AG09309 (cell line): ENCODE measurements around the gene GHRH.

Experiments used
- DNase-seq: peaks from one replicate; pipeline ENCODE4 v3.0.0-alpha.2; 2010; ENCODE audit warnings: low read depth
- H3K4me3 ChIP-seq: 2 replicates; pipeline ENCODE4 v1.5.1; 2011; ENCODE audit warnings: mild to moderate bottlenecking, low read depth, low read length, moderate library complexity; ENCODE audit not compliant: control insufficient read depth
- CTCF ChIP-seq: IDR thresholded peaks from 2 replicates; pipeline ENCODE4 v1.5.1; 2011; ENCODE audit warnings: mild to moderate bottlenecking, low read depth, low read length, inconsistent platforms; ENCODE audit not compliant: insufficient read depth, control insufficient read depth; ENCODE audit errors: missing control alignments

GHRH gene

GRCh38 chr20:37283530-37284195, 22.0 kb upstream of the GHRH start:
- no peak for DNase-seq
- H3K4me3 ChIP-seq, result no peak overlapping the region
- no peak for TF ChIP-seq CTCF

DNA sequence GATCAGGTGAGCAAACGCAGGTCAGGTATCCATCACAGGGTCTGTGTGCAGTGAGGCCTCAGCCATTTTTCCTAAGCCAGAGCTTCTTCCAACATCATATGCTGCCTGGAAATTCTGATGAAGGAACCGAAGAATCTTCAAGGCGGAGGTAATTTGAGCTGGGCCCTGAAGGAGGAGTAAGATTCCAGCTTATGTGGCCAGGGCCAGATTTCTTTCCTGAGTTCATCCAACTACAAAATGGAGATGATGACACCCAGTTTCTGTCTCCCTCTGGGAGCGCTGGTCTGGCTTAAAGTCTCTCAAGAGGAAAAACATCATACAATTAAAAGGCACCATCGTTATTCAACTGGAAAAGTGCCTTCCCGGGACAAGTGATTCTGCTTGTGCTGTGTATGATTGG, 20.9 kb upstream of the GHRH start:
- TF ChIP-seq CTCF, result peak; percentile 78
- no peak for DNase-seq
- H3K4me3 ChIP-seq, result no peak overlapping the region

DNA sequence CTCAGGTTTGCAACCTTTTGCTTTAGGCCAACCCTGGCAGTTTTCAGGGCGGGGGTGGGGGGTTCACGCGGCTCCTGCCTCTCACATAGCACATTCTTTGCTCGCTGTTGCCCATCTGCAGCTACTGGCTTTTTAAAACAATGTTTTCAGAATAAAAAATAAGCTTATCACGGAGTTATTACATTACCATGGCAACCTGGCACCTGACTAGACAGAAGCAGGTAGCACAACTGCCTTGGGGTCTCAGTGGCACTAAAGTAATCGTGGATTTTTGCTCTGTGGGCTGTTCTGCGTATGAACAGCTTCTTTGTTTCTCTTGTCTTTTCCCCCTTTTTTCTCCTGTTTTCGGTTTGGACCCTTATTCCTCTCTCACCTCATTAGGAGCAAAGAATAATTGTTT, 18.8 kb upstream of the GHRH start:
- no peak overlapping the region for H3K4me3 ChIP-seq
- DNase-seq, result no peak
- TF ChIP-seq CTCF, result no peak

DNA sequence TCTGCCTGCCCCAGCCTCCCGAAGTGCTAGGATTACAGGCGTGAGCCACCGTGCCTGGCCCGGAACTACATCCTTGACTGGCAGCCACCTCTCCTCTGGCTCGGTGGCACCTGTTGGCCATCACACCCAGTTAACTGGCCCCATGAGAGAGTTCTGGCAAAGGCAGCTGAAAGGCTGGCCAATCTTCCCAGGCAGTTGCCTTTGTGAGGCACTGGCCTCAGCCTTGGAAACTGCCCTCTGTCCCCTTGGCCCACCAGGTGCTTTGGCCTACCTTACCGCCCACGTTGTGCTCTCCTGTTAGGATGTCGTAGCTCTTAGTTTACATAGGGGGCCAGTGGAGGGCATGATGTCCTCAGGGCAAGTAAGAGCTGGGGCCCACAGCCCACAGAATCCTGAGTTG, 18.2 kb upstream of the GHRH start:
- no peak overlapping the region for H3K4me3 ChIP-seq
- no peak for TF ChIP-seq CTCF
- no peak for DNase-seq

GRCh38 chr20:37278966-37279590, 17.5 kb upstream of the GHRH start:
- no peak overlapping the region for H3K4me3 ChIP-seq
- no peak for TF ChIP-seq CTCF
- DNase-seq, result no peak

GRCh38 chr20:37277253-37277593, 15.6 kb upstream of the GHRH start:
- H3K4me3 ChIP-seq, result no peak overlapping the region
- TF ChIP-seq CTCF, result no peak
- DNase-seq, result no peak
